Lower leg skin (tissue), 3 donors: ENCODE data around the gene THBS2.

Source experiments
- CTCF ChIP-seq, 3 donors: fragments of 450-650 bp; IDR thresholded peaks; one replicate each; pipeline ENCODE4 v1.5.1; 2016; ENCODE audit warnings: antibody characterized with exemption in 3 of 3, mild to moderate bottlenecking in 3 of 3, moderate library complexity in 2 of 3
- POLR2A ChIP-seq, 2 donors: fragments of 450-650 bp; IDR thresholded peaks; one replicate each; pipeline ENCODE4 v1.6.1; 2016 to 2017; ENCODE audit warnings: antibody characterized with exemption in 2 of 2, mild to moderate bottlenecking in 1 of 2, moderate library complexity in 1 of 2

- TF ChIP-seq POLR2A (IDR thresholded peaks at IDR 0.05), result no peak
- TF ChIP-seq CTCF (IDR thresholded peaks at IDR 0.05), result no peak
Measured at GRCh38 chr6:169232507-169232931, 21.1 kb downstream of the THBS2 start.
